Activated naive CD4-positive, alpha-beta T cell treated with anti-CD3 and anti-CD28 coated beads for 36 hours (primary cell): ENCODE results near the gene KPNA1. TPM values are rescaled to one million over a fixed set of nuclear protein-coding genes. Genes with fewer than 3 reads are reported as not detected.

ENCODE experiments used
- total RNA-seq, 2 experiments: library from RNA; stranded (reverse); gene quantifications; one replicate each; pipeline ENCODE4 v1.2.3, GENCODE V29; 2021

KPNA1 gene
- total RNA-seq, 2 experiments from 2014 or later = 45.6 to 45.8 TPM

Other genes starting within 250 kb of the KPNA1 start
- gene CSTA, start 189.7 kb downstream of the KPNA1 start, total RNA-seq = not detected
- 10 to 100 TPM; 90.5 to 96.1 TPM for gene MIX23, start 131.7 kb downstream of the KPNA1 start, total RNA-seq
- 100 to 1,000 TPM; 111 to 112 TPM for gene FAM162A, start 130.8 kb downstream of the KPNA1 start, total RNA-seq
- gene WDR5B, start 98.9 kb downstream of the KPNA1 start, total RNA-seq = 1 to 10 TPM; 2.3 to 2.9 TPM
- gene PARP9, start 49.4 kb upstream of the KPNA1 start, total RNA-seq = 10 to 100 TPM; 20.4 to 21.1 TPM
- 10 to 100 TPM; 22.3 to 24.5 TPM for gene DTX3L, start 49.4 kb upstream of the KPNA1 start, total RNA-seq
- 1 to 10 TPM; 3.6 to 5.1 TPM for gene PARP15, start 62.7 kb upstream of the KPNA1 start, total RNA-seq
- gene PARP14, start 165.9 kb upstream of the KPNA1 start, total RNA-seq = 10 to 100 TPM; 35.4 to 38.9 TPM